Activated naive CD8-positive, alpha-beta T cell (primary cell): ENCODE results near the gene CROCC.
"Not testable (repeated sequence)": the region's sequence is repeated elsewhere in the genome, so short reads cannot be mapped to it uniquely, and the experiment has no call there.

Experiments used
- H3K27ac Mint-ChIP-seq: one replicate; pipeline ENCODE4 v1.8.0; 2021; ENCODE audit warnings: mixed read lengths
- H3K27me3 Mint-ChIP-seq: one replicate; pipeline ENCODE4 v1.8.0; 2021; ENCODE audit warnings: mixed read lengths
- H3K36me3 Mint-ChIP-seq: one replicate; pipeline ENCODE4 v1.8.0; 2021; ENCODE audit warnings: mixed read lengths
- H3K4me1 Mint-ChIP-seq: one replicate; pipeline ENCODE4 v1.8.0; 2021; ENCODE audit warnings: low read depth, mixed read lengths
- H3K4me3 Mint-ChIP-seq: one replicate; pipeline ENCODE4 v1.8.0; 2021; ENCODE audit warnings: mild to moderate bottlenecking, mixed read lengths
- H3K9me3 Mint-ChIP-seq: one replicate; pipeline ENCODE4 v1.8.0; 2021; ENCODE audit warnings: low read depth, mixed read lengths

The CROCC gene

DNA sequence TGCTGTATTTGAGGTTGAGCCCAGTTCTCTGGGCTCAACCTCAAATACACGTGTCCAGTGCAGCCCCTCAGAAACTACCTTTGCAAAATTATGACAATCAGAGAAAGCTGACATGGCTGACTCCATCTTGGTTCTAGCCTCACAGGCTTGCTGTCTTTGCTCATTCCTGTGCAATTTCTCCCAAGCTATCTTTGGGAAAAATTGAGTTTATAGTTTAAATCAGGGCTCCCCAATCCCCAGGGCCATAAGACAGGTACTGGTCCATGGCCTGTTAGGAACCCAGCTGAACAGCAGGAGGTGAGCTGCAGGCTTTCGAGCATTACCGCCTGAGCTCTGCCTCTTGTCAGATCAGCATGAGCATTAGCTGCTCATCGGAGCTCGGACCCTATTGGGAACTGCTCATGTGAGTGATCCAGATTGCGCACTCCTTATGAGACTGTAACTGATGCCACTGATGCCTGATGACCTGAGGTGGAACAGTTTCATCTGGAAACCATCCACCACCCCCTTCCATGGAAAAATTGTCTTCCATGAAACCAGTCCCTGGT lies 28.7 kb upstream of the CROCC start:
- peaks cover 45% of the 10 kb centered on the region for H3K4me1 Mint-ChIP-seq
- H3K4me3 Mint-ChIP-seq, H3K36me3 Mint-ChIP-seq, H3K27ac Mint-ChIP-seq, H3K27me3 Mint-ChIP-seq, H3K9me3 Mint-ChIP-seq: not testable (repeated sequence)

DNA sequence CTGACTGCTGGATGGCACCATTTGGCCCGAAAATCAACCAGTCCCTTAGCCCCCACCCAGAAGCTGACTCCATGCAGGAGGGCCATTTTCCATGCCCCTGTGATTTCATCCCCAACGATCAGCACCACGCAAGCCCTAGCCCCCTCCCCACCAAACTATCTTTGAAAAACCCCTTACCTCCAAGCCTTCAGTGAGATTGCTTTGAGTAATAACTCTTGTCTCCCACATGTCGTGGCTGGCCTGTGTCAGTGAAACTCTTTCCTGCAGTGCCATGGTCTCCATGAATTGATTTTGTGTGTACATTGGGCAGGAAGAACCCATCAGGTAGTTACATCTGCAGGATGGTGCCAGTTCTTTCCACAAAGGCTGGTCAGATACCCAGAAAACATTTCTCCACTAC lies 27.9 kb upstream of the CROCC start:
- H3K4me1 Mint-ChIP-seq, result peaks cover 42% of the 10 kb centered on the region
- not testable (repeated sequence) for H3K9me3 Mint-ChIP-seq, H3K27ac Mint-ChIP-seq, H3K27me3 Mint-ChIP-seq, H3K4me3 Mint-ChIP-seq, H3K36me3 Mint-ChIP-seq

DNA sequence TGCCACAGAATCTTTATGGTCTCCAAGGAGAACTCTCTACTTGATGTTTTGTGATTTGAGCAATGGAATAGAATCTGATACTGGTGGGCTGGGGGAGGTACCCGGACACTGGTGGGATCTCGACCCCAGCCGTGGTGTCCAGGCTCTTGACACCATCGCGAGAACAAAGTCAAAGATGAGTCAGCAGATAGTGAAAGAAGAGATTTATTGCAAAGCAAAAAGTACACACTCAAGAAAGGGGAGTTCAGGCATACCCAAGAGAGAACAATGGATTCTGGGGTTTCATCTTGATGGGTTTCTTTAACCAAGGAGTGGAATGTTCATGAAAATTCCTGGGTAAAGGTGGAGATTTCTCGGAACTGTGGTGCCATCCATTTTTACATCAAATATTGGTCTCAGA lies 27.4 kb upstream of the CROCC start:
- not testable (repeated sequence) for H3K9me3 Mint-ChIP-seq, H3K36me3 Mint-ChIP-seq, H3K27me3 Mint-ChIP-seq
- H3K4me3 Mint-ChIP-seq, result peak overlapping the region; percentile 2
- H3K4me1 Mint-ChIP-seq, result peaks cover 37% of the 10 kb centered on the region
- H3K27ac Mint-ChIP-seq, result peak overlapping the region; percentile 18

DNA sequence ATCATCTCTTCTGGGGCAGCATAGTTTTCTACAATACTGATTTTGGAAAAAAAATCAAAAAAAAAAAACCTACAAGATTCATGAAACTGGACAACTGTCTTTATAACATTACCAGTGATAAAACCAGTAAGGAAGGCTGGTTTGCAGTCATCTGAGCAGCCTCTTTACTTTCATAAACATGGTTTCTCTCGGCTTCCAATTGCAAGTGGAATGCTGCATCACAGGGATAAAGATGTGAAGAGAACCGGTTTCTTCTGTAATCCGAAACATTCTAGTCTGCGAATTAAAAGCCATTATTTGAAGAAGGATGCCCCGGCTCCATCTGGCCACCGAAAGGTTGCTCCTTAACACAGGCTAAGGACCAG lies 26.5 kb upstream of the CROCC start:
- not testable (repeated sequence) for H3K36me3 Mint-ChIP-seq, H3K27me3 Mint-ChIP-seq, H3K9me3 Mint-ChIP-seq
- H3K4me3 Mint-ChIP-seq, result peak overlapping the region; percentile 85
- H3K4me1 Mint-ChIP-seq, result peaks cover 29% of the 10 kb centered on the region
- H3K27ac Mint-ChIP-seq, result peak overlapping the region; percentile 100

DNA sequence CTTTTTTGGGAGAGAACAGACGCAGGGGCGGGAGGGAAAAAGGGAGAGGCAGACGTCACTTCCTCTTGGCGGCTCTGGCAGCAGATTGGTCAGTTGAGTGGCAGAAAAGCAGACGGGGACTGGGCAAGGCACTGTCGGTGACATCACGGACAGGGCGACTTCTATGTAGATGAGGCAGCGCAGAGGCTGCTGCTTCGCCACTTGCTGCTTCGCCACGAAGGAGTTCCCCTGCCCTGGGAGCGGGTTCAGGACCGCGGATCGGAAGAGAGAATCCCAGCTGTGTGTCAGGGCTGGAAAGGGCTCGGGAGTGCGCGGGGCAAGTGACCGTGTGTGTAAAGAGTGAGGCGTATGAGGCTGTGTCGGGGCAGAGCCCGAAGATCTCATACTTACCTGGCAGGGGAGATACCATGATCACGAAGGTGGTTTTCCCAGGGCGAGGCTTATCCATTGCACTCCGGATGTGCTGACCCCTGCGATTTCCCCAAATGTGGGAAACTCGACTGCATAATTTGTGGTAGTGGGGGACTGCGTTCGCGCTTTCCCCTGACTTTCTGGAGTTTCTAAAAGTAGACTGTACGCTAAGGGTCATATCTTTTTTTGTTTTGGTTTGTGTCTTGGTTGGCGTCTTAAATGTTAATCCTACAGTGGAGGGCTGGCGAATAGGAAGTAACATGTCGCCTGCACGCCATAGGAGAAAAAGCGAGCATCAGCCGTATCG lies 26.0 kb upstream of the CROCC start, which contains the start of gene RNU1-2:
TSS of gene RNU1-2 (plus strand) at position 383 of the 718 bp plus-strand sequence.
- Mint-ChIP-seq H3K4me3 (peak within 1 kb of the TSS; percentile 85), H3K27ac (peak within 1 kb of the TSS; percentile 100), H3K4me1 (peaks cover 30% of the 10 kb centered on the region)
- not testable (repeated sequence) for H3K36me3 Mint-ChIP-seq, H3K27me3 Mint-ChIP-seq, H3K9me3 Mint-ChIP-seq

DNA sequence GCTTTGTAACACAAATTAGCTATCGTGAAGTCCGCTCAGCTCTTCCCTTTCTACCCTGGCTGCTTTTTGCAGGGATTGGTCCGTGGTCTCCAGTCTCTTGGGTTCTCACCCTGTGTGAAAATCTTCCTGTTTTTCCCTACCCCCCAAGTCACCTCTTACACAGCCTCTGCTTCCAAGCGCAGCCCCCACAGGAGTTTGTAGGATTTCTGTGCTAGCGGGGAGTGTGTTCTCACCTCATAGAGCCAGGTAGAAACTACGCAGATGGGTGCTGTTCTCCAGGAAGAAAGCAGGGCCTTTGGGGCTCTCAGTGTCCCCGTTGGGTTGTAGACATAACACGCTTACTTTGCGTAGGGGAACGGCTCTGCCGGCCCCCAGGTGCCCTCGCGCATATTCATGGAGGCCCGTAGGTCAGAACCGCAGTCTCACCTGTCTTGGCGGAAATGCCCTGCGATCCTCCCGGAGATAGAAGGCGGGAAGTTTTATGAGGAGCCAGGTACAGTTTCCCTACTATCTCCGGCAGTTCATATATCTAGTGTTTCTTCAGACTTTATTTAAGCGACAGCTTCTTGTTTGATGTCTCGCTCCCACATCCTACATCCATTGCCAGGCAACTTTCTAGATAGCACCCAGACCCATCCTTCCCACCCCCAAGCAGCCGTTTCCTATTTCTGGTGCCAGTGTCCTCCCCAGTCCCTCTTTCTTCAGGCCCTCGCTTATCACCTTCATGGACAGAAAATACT lies 25.2 kb upstream of the CROCC start:
- Mint-ChIP-seq H3K4me1 (peaks cover 37% of the 10 kb centered on the region), H3K27ac (peak overlapping the region; percentile 100), H3K4me3 (peak overlapping the region; percentile 85)
- not testable (repeated sequence) for H3K9me3 Mint-ChIP-seq, H3K36me3 Mint-ChIP-seq, H3K27me3 Mint-ChIP-seq

DNA sequence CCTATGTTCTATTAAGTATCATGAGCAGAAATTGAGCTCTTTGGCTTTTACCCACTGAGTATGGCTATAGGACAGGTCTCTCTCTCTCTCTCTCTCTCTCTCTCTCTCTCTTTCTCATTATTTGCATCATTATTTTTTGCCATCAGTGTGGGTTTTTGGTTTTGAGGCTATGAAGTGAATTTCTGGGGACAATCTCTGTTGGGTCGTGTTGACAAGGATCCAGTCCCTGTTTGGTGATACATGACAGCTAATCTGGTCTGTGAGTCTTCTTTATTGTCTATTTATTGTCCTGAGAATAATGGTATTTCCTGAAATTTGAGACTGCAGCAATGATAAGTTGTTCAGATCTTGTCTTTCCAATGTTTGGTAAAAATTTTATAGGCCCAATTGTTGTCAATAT lies 24.1 kb upstream of the CROCC start:
- Mint-ChIP-seq H3K4me3 (peak overlapping the region; percentile 21), H3K27ac (peak overlapping the region; percentile 48), H3K4me1 (peaks cover 42% of the 10 kb centered on the region)
- not testable (repeated sequence) for H3K27me3 Mint-ChIP-seq, H3K9me3 Mint-ChIP-seq, H3K36me3 Mint-ChIP-seq

DNA sequence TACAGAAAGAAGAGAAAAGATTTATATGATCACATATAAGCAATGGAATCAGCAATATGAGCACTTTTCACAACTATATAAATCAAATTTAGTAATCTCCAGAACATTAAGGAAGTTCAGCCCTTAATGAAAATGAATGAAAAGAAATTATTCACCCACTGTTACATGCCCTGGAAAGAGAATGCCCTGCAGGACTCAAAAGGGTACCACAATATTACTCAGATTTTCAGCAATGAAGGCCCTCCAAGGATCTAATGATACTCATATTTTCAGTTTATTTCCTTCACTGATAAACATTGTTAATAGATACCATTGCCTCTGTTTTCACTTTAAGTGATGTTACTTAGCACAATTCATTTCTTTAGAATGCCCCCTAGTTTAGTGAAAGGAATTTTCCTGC lies 23.4 kb upstream of the CROCC start:
- not testable (repeated sequence) for H3K36me3 Mint-ChIP-seq, H3K27me3 Mint-ChIP-seq, H3K9me3 Mint-ChIP-seq, H3K4me3 Mint-ChIP-seq
- Mint-ChIP-seq H3K27ac (peak overlapping the region; percentile 7), H3K4me1 (peaks cover 42% of the 10 kb centered on the region)

DNA sequence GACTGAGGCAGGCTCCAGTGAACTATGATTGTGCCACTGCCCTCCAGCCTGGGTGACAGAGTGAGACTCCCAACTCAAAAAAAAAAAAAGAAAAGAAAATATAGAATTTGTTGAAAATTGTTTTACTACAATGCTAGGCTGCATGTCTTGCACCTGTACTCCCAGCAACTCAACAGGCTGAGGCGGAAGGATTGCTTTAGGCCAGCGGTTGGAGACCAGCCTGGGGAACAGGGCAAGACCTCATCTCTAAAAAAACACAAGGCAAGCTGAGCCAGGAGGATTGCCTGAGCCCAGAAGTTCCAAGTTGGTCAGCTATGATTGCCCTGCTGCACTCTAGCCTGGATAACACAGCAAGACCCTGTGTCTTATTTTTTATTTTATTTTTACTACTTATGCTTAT lies 22.7 kb upstream of the CROCC start:
- not testable (repeated sequence) for H3K27me3 Mint-ChIP-seq, H3K27ac Mint-ChIP-seq, H3K36me3 Mint-ChIP-seq, H3K9me3 Mint-ChIP-seq, H3K4me3 Mint-ChIP-seq
- H3K4me1 Mint-ChIP-seq, result peaks cover 42% of the 10 kb centered on the region

DNA sequence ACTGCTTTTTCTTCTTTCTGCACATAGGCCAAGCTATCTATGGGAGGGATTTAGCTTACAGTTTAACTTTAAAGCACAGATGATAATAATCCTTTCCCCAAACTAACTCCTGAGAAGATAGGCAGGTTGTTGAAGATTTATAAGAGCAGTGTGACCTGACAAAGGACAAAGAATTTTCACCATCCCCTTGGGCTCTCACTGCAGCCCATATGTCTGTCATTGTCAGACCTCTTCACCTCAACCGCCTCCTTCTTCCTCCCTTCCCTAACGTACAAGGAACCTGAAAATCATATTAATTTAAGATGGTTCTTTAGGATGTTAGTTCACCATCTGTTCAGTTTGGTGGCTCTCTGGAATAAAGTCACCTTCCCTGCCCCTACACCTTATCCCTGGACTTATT lies 21.0 kb upstream of the CROCC start:
- H3K4me1 Mint-ChIP-seq, result peaks cover 32% of the 10 kb centered on the region
- no peak overlapping the region for H3K4me3 Mint-ChIP-seq
- no peaks in the 10 kb centered on the region for H3K9me3 Mint-ChIP-seq
- no peaks in the 10 kb centered on the region for H3K27me3 Mint-ChIP-seq
- H3K27ac Mint-ChIP-seq, result no peak overlapping the region
- H3K36me3 Mint-ChIP-seq, result no peaks in the 10 kb centered on the region

DNA sequence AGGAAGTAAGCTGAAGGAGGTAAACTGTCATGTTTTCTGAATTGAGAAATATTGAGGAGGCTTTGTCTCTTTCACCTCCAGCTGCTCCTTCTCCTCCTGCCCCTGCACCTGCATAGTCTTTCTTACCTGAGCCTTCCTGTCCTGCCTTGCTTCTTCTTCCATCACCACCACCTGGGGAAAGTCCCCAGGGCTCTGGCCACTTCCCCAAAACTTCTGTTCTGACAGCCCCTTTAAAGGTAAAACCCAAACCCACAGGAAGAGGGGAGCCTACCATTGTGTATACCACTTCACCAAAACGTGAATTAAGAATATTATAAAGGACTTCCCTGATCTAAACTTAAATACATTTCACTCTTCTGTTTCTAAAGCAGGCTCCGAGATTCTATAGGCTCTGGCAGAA lies 20.4 kb upstream of the CROCC start:
- Mint-ChIP-seq H3K4me1 (peaks cover 32% of the 10 kb centered on the region), H3K4me3 (peak overlapping the region; percentile 15)

DNA sequence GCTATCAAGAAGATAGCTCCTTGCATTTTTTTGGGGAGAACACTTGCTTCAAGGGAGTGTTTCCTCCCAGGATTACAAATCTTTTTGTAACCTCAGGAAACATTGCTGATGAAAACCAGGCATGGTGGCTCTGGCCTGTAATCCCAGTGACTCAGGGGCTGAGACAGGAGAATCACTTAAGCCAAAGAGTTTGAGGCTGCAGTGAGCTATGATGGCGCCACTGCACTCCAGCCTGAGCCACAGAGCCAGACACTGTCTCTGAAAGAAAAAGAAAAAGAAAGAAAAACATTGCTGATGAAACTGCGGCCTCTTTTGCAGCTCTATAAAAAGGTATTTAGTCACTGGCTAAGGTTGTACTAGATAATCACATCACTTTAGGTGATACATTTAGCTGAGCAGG lies 18.7 kb upstream of the CROCC start:
- Mint-ChIP-seq H3K27me3 (no peaks in the 10 kb centered on the region), H3K9me3 (no peaks in the 10 kb centered on the region), H3K27ac (no peak overlapping the region), H3K4me3 (no peak overlapping the region), H3K4me1 (peaks cover 24% of the 10 kb centered on the region), H3K36me3 (no peaks in the 10 kb centered on the region)

More for the DNA sequence above, 20.4 kb upstream of the CROCC start:
- not testable (repeated sequence) for H3K9me3 Mint-ChIP-seq, H3K27me3 Mint-ChIP-seq, H3K36me3 Mint-ChIP-seq
- H3K27ac Mint-ChIP-seq, result peak overlapping the region; percentile 30

DNA sequence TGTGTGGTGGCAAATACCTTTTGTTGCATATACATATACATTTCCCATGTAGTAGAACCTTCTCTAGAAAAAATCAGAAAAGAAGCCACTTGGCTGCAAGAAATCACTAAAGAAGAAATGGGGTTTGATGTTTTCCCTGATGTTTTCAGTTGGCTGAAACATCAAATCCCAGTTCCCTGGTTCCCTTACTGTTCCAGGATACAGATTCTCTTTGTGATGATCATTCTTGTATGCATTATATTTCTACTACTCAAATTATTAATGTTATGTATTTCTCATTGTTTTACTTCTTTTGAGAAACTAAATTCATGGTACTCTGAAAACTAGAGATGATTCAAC lies 18.3 kb upstream of the CROCC start:
- no peaks in the 10 kb centered on the region for H3K9me3 Mint-ChIP-seq
- no peaks in the 10 kb centered on the region for H3K36me3 Mint-ChIP-seq
- H3K4me1 Mint-ChIP-seq, result peaks cover 21% of the 10 kb centered on the region
- H3K27ac Mint-ChIP-seq, result no peak overlapping the region
- H3K27me3 Mint-ChIP-seq, result no peaks in the 10 kb centered on the region
- H3K4me3 Mint-ChIP-seq, result no peak overlapping the region

DNA sequence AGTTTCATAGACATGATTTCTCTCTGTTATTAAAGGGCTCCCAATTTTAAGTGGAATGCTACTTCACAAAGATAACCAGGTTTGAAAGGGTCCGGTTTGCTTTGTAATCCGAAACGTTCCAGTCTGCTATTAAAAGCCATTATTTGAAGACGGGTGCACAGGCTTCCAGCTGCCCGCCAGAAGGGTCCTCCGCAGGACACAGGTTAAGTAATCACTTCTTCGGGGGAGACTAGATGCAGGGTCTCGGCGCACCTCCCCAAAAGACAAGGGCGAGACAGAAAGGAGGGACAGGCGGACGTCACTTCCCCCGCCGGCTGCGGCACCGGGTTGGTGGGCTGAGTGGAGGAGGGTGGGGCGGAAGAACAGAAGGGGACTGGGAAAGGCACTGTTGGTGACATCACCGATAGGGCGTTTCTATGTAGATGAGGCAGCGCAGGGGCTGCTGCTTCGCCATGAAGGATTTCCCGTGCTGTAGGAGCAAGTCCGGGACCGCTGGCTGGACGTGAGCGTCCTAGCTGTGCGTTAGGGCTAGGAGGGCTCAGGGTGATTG lies 17.1 kb upstream of the CROCC start:
- H3K4me3 Mint-ChIP-seq, result no peak overlapping the region
- H3K27ac Mint-ChIP-seq, result no peak overlapping the region
- no peaks in the 10 kb centered on the region for H3K36me3 Mint-ChIP-seq
- H3K27me3 Mint-ChIP-seq, result no peaks in the 10 kb centered on the region
- peaks cover 21% of the 10 kb centered on the region for H3K4me1 Mint-ChIP-seq
- no peaks in the 10 kb centered on the region for H3K9me3 Mint-ChIP-seq

DNA sequence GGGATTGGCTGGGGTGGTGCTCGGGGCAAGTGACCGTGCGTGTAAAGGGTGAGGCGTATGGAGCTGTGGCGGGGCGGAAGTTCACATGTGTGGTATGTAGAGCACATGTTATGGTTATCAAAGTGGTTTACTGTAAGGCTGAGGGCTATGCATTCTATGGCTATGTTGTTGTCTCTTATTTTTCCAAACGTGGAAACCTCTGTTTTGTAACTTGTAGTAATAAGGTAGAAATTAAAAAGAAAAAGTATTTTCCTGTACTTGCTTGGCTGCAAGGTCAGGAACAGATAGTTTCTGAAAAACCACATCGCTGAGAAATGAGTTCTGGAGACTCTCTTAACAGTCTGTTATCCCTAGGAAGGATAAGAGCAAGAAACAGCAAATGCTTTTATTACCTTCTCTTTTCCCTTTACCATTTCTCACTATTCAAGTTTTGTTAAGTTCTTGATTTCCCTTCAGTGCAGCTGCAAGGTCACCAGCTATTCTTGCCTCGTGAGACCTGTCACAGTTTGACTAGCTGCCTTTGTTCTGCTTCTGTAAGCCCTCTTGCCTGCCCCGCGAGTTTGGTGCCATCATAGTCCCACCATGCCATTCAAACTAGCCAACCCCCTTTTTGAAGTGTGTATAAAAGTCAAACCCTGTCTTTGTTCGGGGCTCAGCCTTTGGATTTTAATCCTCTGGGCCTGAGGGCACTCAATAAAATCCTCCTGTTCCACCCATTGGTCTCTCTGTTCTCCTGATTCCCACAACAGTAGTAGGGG lies 16.4 kb upstream of the CROCC start:
- peaks cover 23% of the 10 kb centered on the region for H3K4me1 Mint-ChIP-seq
- no peaks in the 10 kb centered on the region for H3K27me3 Mint-ChIP-seq
- H3K27ac Mint-ChIP-seq, result no peak overlapping the region
- no peak overlapping the region for H3K4me3 Mint-ChIP-seq
- H3K36me3 Mint-ChIP-seq, result no peaks in the 10 kb centered on the region
- no peaks in the 10 kb centered on the region for H3K9me3 Mint-ChIP-seq
